Stimulated activated CD8-positive, alpha-beta memory T cell treated with anti-CD3 and anti-CD28 coated beads, Interleukin-15, amount 100 ng/mL, for 4 hours (primary cell): Measurements from ENCODE around the gene PTMA.
A peak's percentile ranks its signal among the peaks of the same experiment; 100 is the strongest.
"Not testable (repeated sequence)": the region's sequence is repeated elsewhere in the genome, so short reads cannot be mapped to it uniquely, and the experiment has no call there.

Experiments
- DNase-seq, 2 donors: peaks; one replicate each; pipeline ENCODE4 v3.0.0-alpha.2; 2020; ENCODE audit warnings: low read depth in 2 of 2

The PTMA gene

GRCh38 chr2:231696004-231696367, 12.3 kb upstream of the PTMA start:
- DNase-seq = no peak

- DNase-seq = no peak
Measured at GRCh38 chr2:231699006-231699405, 9.3 kb upstream of the PTMA start.

- no peak for DNase-seq
Measured at GRCh38 chr2:231701456-231702373, 6.6 kb upstream of the PTMA start.

GRCh38 chr2:231704017-231704416, 4.3 kb upstream of the PTMA start:
- no peak for DNase-seq

- peak; percentile 91 to 93 for DNase-seq
Measured at GRCh38 chr2:231706731-231707624, 1.3 kb upstream of the PTMA start.

GRCh38 chr2:231707625-231707926, 749 bp upstream of the PTMA start:
- peak in 1 of 2 donors; percentile 49 for DNase-seq

GRCh38 chr2:231708773-231709635, 679 bp downstream of the PTMA start:
- peak; percentile 27 to 51 for DNase-seq

- no peak for DNase-seq
Measured at GRCh38 chr2:231709636-231709980, 1.3 kb downstream of the PTMA start.

GRCh38 chr2:231709981-231710798, 1.9 kb downstream of the PTMA start:
- peak; percentile 53 to 70 for DNase-seq

GRCh38 chr2:231710799-231711676, 2.7 kb downstream of the PTMA start:
- DNase-seq = no peak

- DNase-seq = no peak
Measured at GRCh38 chr2:231711677-231712450, 3.5 kb downstream of the PTMA start.

- peak in 1 of 2 donors; percentile 37 for DNase-seq
Measured at GRCh38 chr2:231712451-231713021, 4.2 kb downstream of the PTMA start.

GRCh38 chr2:231713406-231713729, 5.0 kb downstream of the PTMA start:
- not testable (repeated sequence) for DNase-seq

GRCh38 chr2:231713730-231714638, 5.7 kb downstream of the PTMA start:
- peak; percentile 64 to 71 for DNase-seq

- DNase-seq = peak in 1 of 2 donors; percentile 56
Measured at GRCh38 chr2:231714639-231715498, 6.5 kb downstream of the PTMA start.

- DNase-seq = no peak
Measured at GRCh38 chr2:231715499-231715837, 7.1 kb downstream of the PTMA start.

GRCh38 chr2:231715988-231716616, 7.8 kb downstream of the PTMA start:
- DNase-seq = no peak
